ENCODE data around the gene HTRA1. TPM values are rescaled to one million over a fixed set of nuclear protein-coding genes. Genes with fewer than 3 reads are reported as not detected.

Gene HTRA1
- total and polyA plus RNA-seq, 2 donors from 2014 or later, result 86.0 to 345 TPM

DNA sequence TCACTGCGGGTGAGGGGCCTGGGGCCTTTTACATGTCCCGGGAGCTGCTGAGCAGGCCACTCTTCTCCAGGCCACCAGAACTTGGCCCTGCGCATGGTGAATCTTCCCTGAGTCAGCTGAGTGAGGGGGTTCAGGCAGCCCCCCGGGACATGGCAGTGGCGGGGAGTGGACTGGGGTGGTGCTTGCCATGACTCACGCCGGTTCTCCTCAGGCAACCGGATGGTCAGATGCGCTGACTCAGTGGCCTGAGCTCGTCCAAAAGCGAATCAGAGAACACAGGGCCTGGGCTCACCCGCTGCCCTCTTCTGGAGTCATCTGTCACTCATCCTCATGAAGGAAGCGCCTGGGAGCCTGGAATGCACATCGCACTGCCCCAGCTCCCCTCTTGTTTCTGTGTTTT lies 33.5 kb downstream of the HTRA1 start:
- Histone ChIP-seq H3K4me3 (ENCODE audit: low read length in 3 of 3) (no peak overlapping the region), H3K27ac (ENCODE audit: low read depth in 2 of 2, low read length in 2 of 2) (peak overlapping the region; percentile 5 to 26), H3K27me3 (ENCODE audit: control insufficient read depth, insufficient read depth, low read length) (no peaks in the 10 kb centered on the region), H3K36me3 (ENCODE audit: control insufficient read depth in 2 of 3, insufficient read depth in 3 of 3, low read length in 3 of 3) (no peaks in the 10 kb centered on the region), H3K9ac (ENCODE audit: low read length in 3 of 3) (no peak overlapping the region), H3K9me3 (ENCODE audit: control insufficient read depth in 2 of 3, insufficient read depth in 1 of 3, low read length in 3 of 3) (no peaks in the 10 kb centered on the region), H3K4me1 (ENCODE audit: control insufficient read depth in 2 of 3, insufficient read depth in 2 of 3, low read depth in 1 of 3, low read length in 3 of 3) (peaks cover 0 to 12% (median 8%) of the 10 kb centered on the region in 3 donors)
- TF ChIP-seq, protein P1, sequence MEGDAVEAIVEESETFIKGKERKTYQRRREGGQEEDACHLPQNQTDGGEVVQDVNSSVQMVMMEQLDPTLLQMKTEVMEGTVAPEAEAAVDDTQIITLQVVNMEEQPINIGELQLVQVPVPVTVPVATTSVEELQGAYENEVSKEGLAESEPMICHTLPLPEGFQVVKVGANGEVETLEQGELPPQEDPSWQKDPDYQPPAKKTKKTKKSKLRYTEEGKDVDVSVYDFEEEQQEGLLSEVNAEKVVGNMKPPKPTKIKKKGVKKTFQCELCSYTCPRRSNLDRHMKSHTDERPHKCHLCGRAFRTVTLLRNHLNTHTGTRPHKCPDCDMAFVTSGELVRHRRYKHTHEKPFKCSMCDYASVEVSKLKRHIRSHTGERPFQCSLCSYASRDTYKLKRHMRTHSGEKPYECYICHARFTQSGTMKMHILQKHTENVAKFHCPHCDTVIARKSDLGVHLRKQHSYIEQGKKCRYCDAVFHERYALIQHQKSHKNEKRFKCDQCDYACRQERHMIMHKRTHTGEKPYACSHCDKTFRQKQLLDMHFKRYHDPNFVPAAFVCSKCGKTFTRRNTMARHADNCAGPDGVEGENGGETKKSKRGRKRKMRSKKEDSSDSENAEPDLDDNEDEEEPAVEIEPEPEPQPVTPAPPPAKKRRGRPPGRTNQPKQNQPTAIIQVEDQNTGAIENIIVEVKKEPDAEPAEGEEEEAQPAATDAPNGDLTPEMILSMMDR (IDR thresholded peaks at IDR 0.05; ENCODE audit: borderline replicate concordance, extremely low read depth, insufficient read depth), result no peak
- DNase-seq (peak in 1 of 5 donors; percentile 79), FAIRE-seq (no peak)
- intact Hi-C loops (cut with DNase I), result no loop called here

DNA sequence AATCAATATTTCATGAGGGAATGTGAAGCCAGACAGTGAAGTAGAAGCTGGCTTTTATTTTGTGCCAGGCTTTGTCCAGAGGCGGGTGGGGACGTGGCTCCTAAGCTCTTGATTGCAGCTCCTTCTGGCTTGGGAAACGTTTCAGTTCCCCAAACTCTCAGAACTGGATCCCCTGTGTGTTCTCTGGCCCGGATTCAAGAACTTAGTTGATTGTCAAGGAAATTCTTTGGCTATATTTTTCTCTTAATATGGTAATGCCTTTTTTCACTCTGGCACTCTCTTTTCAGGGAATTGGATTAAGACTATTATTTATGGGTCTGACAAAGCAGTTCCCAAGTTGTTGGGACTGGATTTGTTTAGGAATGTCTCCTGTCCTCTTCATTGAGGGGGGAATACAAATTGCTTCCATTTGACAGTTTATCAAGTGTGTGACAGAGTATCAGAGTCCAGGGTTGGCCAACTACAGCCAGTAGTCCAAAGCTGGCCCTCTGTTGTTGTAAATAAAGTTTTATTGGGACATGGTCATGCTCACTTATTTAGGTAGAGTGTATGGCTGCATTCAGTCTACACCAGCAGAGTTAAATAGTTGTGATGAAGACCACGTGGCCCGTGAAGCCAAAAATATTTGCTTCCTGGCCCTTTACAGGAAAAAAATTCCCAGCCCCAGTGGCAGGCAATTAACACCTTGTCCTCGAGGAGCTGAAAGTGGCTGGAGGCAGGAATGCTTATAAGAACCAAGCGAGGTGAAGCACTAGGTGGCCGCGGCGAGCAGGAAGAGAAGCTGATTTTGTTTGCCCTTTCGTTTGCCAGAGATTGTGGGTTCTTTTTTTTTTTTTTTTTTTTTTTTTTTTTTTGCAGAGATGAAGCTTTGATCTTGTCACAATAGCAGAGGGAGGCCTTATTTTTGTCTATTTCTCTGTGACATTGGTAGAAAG lies 34.3 kb downstream of the HTRA1 start:
- no peak for FAIRE-seq
- Histone ChIP-seq H3K4me1 (ENCODE audit: control insufficient read depth in 2 of 3, insufficient read depth in 2 of 3, low read depth in 1 of 3, low read length in 3 of 3) (peaks cover 0 to 13% (median 12%) of the 10 kb centered on the region in 3 donors), H3K9ac (ENCODE audit: low read length in 3 of 3) (no peak overlapping the region), H3K36me3 (ENCODE audit: control insufficient read depth in 2 of 3, insufficient read depth in 3 of 3, low read length in 3 of 3) (no peaks in the 10 kb centered on the region), H3K9me3 (ENCODE audit: control insufficient read depth in 2 of 3, insufficient read depth in 1 of 3, low read length in 3 of 3) (no peaks in the 10 kb centered on the region), H3K27ac (ENCODE audit: low read depth in 2 of 2, low read length in 2 of 2) (peak overlapping the region in 1 of 2 donors; percentile 5), H3K4me3 (ENCODE audit: low read length in 3 of 3) (no peak overlapping the region), H3K27me3 (ENCODE audit: control insufficient read depth, insufficient read depth, low read length) (no peaks in the 10 kb centered on the region)
- intact Hi-C loops (cut with DNase I), result no loop called here
- peak in 2 of 5 donors; percentile 50 to 59 for DNase-seq
- TF ChIP-seq, protein P1 (IDR thresholded peaks at IDR 0.05; ENCODE audit: borderline replicate concordance, extremely low read depth, insufficient read depth), result no peak

DNA sequence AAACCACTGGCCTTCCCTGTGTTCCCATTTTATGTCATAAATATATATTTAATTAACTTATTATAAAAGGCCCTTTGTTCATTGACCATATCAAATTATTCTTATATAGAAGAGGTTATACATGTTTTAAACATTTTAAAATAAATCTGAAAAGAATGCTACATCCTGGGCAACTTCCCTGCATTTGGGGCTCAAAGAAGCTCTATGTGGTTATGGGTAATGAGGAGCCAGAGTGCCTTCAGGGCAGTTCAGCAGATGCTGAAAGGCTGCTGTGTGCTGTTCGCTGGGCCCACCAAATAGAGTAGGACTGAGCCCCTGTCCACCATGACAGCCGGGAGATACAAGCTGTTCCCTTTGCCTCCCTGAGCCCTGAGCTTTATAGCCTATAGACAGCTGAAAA lies 35.9 kb downstream of the HTRA1 start:
- intact Hi-C loops (cut with DNase I), result no loop called here
- H3K36me3 ChIP-seq (ENCODE audit: control insufficient read depth in 2 of 3, insufficient read depth in 3 of 3, low read length in 3 of 3), result no peaks in the 10 kb centered on the region
- no peak overlapping the region for H3K9ac ChIP-seq (ENCODE audit: low read length in 3 of 3)
- H3K4me1 ChIP-seq (ENCODE audit: control insufficient read depth in 2 of 3, insufficient read depth in 2 of 3, low read depth in 1 of 3, low read length in 3 of 3), result peaks cover 0 to 13% (median 12%) of the 10 kb centered on the region in 3 donors
- H3K4me3 ChIP-seq (ENCODE audit: low read length in 3 of 3), result no peak overlapping the region
- H3K27ac ChIP-seq (ENCODE audit: low read depth in 2 of 2, low read length in 2 of 2), result no peak overlapping the region
- FAIRE-seq (no peak), DNase-seq (no peak)
- H3K9me3 ChIP-seq (ENCODE audit: control insufficient read depth in 2 of 3, insufficient read depth in 1 of 3, low read length in 3 of 3), result no peaks in the 10 kb centered on the region
- TF ChIP-seq, protein P1 (IDR thresholded peaks at IDR 0.05; ENCODE audit: borderline replicate concordance, extremely low read depth, insufficient read depth), result no peak
- H3K27me3 ChIP-seq (ENCODE audit: control insufficient read depth, insufficient read depth, low read length), result no peaks in the 10 kb centered on the region

Data from kidney (tissue), 14 donors.